Trophoblast cell (in vitro differentiated cells and primary cell): Measurements from ENCODE around the gene KRTAP10-5.
"Not testable (repeated sequence)": the region's sequence is repeated elsewhere in the genome, so short reads cannot be mapped to it uniquely, and the experiment has no call there.

Source experiments
- DNase-seq, 2 donors: peaks; one replicate each; pipeline ENCODE4 v3.0.0-alpha.2; 2016
- H2AFZ ChIP-seq: 2 replicates; pipeline ENCODE4 v1.6.1; 2013; ENCODE audit warnings: low read length, moderate library complexity, mild to moderate bottlenecking; ENCODE audit not compliant: insufficient read depth, poor library complexity
- H2AK5ac ChIP-seq: 2 replicates; pipeline ENCODE4 v1.6.1; 2013; ENCODE audit warnings: mild to moderate bottlenecking, low read length
- H2BK120ac ChIP-seq: 2 replicates; pipeline ENCODE4 v1.6.1; 2013; ENCODE audit warnings: low read length, mild to moderate bottlenecking, moderate library complexity; ENCODE audit not compliant: insufficient read depth, poor library complexity
- H2BK12ac ChIP-seq: 2 replicates; pipeline ENCODE4 v1.6.1; 2013; ENCODE audit warnings: mild to moderate bottlenecking, low read length, moderate library complexity
- H2BK5ac ChIP-seq: 2 replicates; pipeline ENCODE4 v1.6.1; 2013; ENCODE audit warnings: low read length, low read depth, moderate library complexity, mild to moderate bottlenecking; ENCODE audit not compliant: poor library complexity
- H3K14ac ChIP-seq: 2 replicates; pipeline ENCODE4 v1.6.1; 2013; ENCODE audit warnings: mild to moderate bottlenecking, low read length
- H3K18ac ChIP-seq: 2 replicates; pipeline ENCODE4 v1.6.1; 2013; ENCODE audit warnings: mild to moderate bottlenecking, low read length
- H3K23ac ChIP-seq: 2 replicates; pipeline ENCODE4 v1.6.1; 2013; ENCODE audit warnings: low read length
- H3K27ac ChIP-seq: 2 replicates; pipeline ENCODE4 v1.5.1; 2013; ENCODE audit warnings: low read depth, mild to moderate bottlenecking, inconsistent platforms, low read length, moderate library complexity
- H3K27me3 ChIP-seq: 2 replicates; pipeline ENCODE4 v1.6.1; 2013; ENCODE audit warnings: inconsistent platforms, mild to moderate bottlenecking, low read length, moderate library complexity; ENCODE audit not compliant: insufficient read depth
- H3K36me3 ChIP-seq, 2 experiments: 1 replicate in 1 of 2; 2 replicates in 1 of 2; pipeline ENCODE4 v1.6.1; 2013; ENCODE audit warnings: low read length in 2 of 2, mild to moderate bottlenecking in 2 of 2, moderate library complexity in 1 of 2; ENCODE audit not compliant: insufficient read depth in 2 of 2, control insufficient read depth in 1 of 2
- H3K4ac ChIP-seq: 2 replicates; pipeline ENCODE4 v1.6.1; 2013; ENCODE audit warnings: low read depth, mild to moderate bottlenecking, low read length, moderate library complexity
- H3K4me1 ChIP-seq, 2 experiments: 1 replicate in 1 of 2; 2 replicates in 1 of 2; pipeline ENCODE4 v1.6.1; 2013; ENCODE audit warnings: low read length in 2 of 2, mild to moderate bottlenecking in 2 of 2, moderate library complexity in 1 of 2; ENCODE audit not compliant: insufficient read depth in 2 of 2, control insufficient read depth in 1 of 2
- H3K4me2 ChIP-seq: 2 replicates; pipeline ENCODE4 v1.6.1; 2013; ENCODE audit warnings: inconsistent platforms, mild to moderate bottlenecking, low read length, moderate library complexity
- H3K4me3 ChIP-seq: 2 replicates; pipeline ENCODE4 v1.5.1; 2013; ENCODE audit warnings: mild to moderate bottlenecking, low read depth, low read length, inconsistent platforms
- H3K79me1 ChIP-seq: one replicate; pipeline ENCODE4 v1.6.1; 2013; ENCODE audit warnings: low read length
- H3K79me2 ChIP-seq: 2 replicates; pipeline ENCODE4 v1.6.1; 2013; ENCODE audit warnings: low read length, mild to moderate bottlenecking; ENCODE audit not compliant: control insufficient read depth, insufficient read depth, poor library complexity
- H3K9ac ChIP-seq: 2 replicates; pipeline ENCODE4 v1.6.1; 2013; ENCODE audit warnings: mild to moderate bottlenecking, low read length
- H3K9me3 ChIP-seq: 2 replicates; pipeline ENCODE4 v1.6.1; 2013; ENCODE audit warnings: low read depth, mild to moderate bottlenecking, control low read depth, inconsistent platforms, low read length; ENCODE audit not compliant: insufficient read depth
- H4K12ac ChIP-seq: 2 replicates; pipeline ENCODE4 v1.6.1; 2013; ENCODE audit warnings: low read depth, mild to moderate bottlenecking, low read length, moderate library complexity
- H4K8ac ChIP-seq: 2 replicates; pipeline ENCODE4 v1.6.1; 2013; ENCODE audit warnings: low read depth, mild to moderate bottlenecking, low read length, moderate library complexity
- H4K91ac ChIP-seq: one replicate; pipeline ENCODE4 v1.6.1; 2013; ENCODE audit warnings: low read depth, mild to moderate bottlenecking, low read length, moderate library complexity
- WGBS: extraction: QIAGEN DNeasy Blood & Tissue Kit; methylation state at CpG from one replicate; pipeline ENCODE4 v1.1.7; 2013; ENCODE audit warnings: missing lambda C conversion rate; ENCODE audit not compliant: insufficient read length, insufficient coverage; ENCODE audit errors: extremely low coverage; 5-methylcytosine and 5-hydroxymethylcytosine counted together

The KRTAP10-5 gene

DNA sequence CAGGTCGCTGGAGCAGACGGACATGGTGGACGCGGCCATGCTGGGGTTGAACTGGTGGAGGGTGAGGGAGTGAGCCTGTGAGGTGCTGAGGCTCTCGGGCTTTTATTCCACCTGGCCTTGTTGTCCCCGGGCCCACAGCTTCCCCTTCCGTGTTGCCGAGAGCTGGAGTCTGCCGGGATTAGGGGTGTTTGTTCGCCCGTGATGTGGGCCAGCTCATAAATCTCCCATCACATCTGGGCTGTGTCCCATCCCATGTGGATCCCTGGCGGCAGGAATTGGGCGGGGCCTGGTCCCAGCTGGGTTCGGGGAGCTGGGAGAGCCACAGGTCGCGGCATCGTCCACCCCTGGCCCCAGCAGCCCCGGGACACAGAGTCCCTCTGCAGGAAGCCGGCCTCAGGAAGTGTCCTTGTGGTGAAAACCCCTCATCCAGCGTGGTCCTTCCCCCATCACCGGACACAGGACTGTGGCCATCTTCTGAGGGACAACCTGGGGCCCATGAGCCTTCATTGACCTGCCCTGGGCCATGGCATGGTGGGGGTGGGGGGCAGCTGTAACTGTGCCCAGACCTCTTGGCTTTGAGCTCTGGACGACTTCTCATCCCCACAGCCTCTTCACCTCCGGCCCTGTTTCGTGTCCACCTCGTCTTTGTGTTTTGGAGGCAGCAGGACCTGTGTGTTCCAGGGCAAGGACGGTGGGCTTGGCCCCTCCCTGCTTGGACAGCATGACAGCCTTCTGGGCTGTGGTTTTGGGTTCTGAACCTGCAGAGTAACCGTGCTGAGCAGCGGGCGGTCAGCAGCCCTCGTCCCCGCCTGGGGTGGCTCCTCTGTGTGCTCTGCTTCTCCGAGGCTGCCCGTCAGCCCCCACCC is 12.3 kb upstream of the KRTAP10-5 start, which contains the start of gene KRTAP10-6:
Gene KRTAP10-6 (minus strand): TSS at position 60 of the 866 bp plus-strand sequence. CDS start 21 bp downstream, at position 39.
- DNase-seq, result no peak
- H4K91ac ChIP-seq, result peak within 1 kb of the TSS; percentile 49
- H3K9me3 ChIP-seq, result peaks cover 4% of the 10 kb centered on the region
- H3K4me3 ChIP-seq, result no peak within 1 kb of the TSS
- no peaks in the 10 kb centered on the region for H3K79me2 ChIP-seq
- no peak within 1 kb of the TSS for H3K4ac ChIP-seq
- H3K27ac ChIP-seq, result no peak within 1 kb of the TSS
- no peak within 1 kb of the TSS for H3K14ac ChIP-seq
- peak within 1 kb of the TSS; percentile 41 for H2BK120ac ChIP-seq
- H3K9ac ChIP-seq, result no peak within 1 kb of the TSS
- H4K8ac ChIP-seq, result no peak within 1 kb of the TSS
- peaks cover 3 to 17% of the 10 kb centered on the region in 2 experiments for H3K4me1 ChIP-seq
- no peak within 1 kb of the TSS for H2BK5ac ChIP-seq
- H2BK12ac ChIP-seq, result peak within 1 kb of the TSS; percentile 29
- H3K36me3 ChIP-seq, result no peaks in the 10 kb centered on the region
- peak within 1 kb of the TSS; percentile 27 for H2AK5ac ChIP-seq
- no peak within 1 kb of the TSS for H3K18ac ChIP-seq
- H4K12ac ChIP-seq, result no peak within 1 kb of the TSS
- no peak within 1 kb of the TSS for H2AFZ ChIP-seq
- H3K4me2 ChIP-seq, result no peak within 1 kb of the TSS
- H3K27me3 ChIP-seq, result no peaks in the 10 kb centered on the region
- H3K23ac ChIP-seq, result no peak within 1 kb of the TSS
- no CpG with 5 or more reads among the region's 33 CpGs for WGBS
- peaks cover 10% of the 10 kb centered on the region for H3K79me1 ChIP-seq

GRCh38 chr21:44591801-44592130 is 11.4 kb upstream of the KRTAP10-5 start:
- WGBS, result no CpG with 5 or more reads among the region's 4 CpGs

DNA sequence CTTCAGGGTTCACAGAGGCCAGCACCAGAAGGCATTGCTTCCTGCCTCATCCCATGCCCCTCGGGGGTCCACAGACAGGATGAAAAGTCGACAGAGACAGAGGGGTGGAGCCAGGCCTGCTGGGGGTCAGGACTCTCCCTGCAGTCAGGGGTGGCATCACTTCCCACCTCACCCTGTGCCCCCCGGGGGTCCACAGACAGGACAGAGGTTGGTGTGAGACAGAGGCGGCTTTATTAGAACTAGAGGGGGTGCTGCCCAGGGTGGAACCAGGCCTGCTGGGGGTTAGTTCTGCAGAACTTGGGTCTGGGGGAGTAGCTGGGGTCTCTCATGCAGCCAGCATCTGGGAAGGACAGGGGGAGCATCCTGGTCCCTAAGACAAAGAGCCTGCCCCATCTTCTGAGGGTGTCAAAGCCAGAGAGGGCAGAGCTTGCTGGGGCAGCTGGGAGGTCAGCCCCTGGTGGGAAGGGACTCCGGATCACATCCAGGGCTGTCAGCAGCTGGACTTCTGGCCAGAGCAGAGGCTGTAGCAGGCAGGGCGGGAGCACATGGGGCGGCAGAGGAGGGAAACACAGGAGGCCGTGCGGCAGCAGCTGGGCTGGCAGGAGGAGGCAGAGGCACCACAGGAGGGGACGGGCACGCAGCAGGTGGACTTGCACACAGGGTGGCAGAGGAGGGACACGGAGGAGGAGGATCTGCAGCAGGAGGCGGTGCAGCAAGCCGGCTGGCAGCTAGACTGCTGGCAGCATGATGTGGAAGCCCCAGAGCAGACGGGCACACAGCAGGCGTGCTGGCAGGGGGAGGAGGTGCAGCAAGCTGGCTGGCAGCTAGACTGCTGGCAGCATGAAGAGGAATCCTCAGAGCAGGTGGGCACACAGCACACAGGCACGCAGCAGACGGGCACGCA is 10.7 kb upstream of the KRTAP10-5 start:
- H4K8ac ChIP-seq, H3K36me3 ChIP-seq, H3K14ac ChIP-seq, DNase-seq, H3K27me3 ChIP-seq, H2BK120ac ChIP-seq, H3K4me2 ChIP-seq, H2BK12ac ChIP-seq, H3K79me2 ChIP-seq, H3K9ac ChIP-seq, H3K27ac ChIP-seq, H3K4ac ChIP-seq, H4K91ac ChIP-seq, H2BK5ac ChIP-seq, H4K12ac ChIP-seq, H3K4me3 ChIP-seq, H3K18ac ChIP-seq, H3K9me3 ChIP-seq, H2AFZ ChIP-seq, H2AK5ac ChIP-seq, H3K23ac ChIP-seq: not testable (repeated sequence)
- no CpG with 5 or more reads among the region's 19 CpGs for WGBS
- Histone ChIP-seq H3K4me1 (peaks cover 3 to 13% of the 10 kb centered on the region in 2 experiments), H3K79me1 (peaks cover 10% of the 10 kb centered on the region)

More at GRCh38 chr21:44591801-44592130, 11.4 kb upstream of the KRTAP10-5 start:
- H2BK120ac ChIP-seq, H3K23ac ChIP-seq, H3K4me3 ChIP-seq, H3K18ac ChIP-seq, H3K4me2 ChIP-seq, H2BK5ac ChIP-seq, H4K8ac ChIP-seq, H2AFZ ChIP-seq, H4K12ac ChIP-seq, H3K4ac ChIP-seq, H2AK5ac ChIP-seq, DNase-seq, H3K27me3 ChIP-seq, H3K36me3 ChIP-seq, H3K79me2 ChIP-seq, H3K27ac ChIP-seq, H4K91ac ChIP-seq, H2BK12ac ChIP-seq, H3K14ac ChIP-seq, H3K9ac ChIP-seq, H3K9me3 ChIP-seq: not testable (repeated sequence)
- Histone ChIP-seq H3K79me1 (peaks cover 10% of the 10 kb centered on the region), H3K4me1 (peaks cover 3 to 17% of the 10 kb centered on the region in 2 experiments)

- no peak overlapping the region for H2AK5ac ChIP-seq
- H2AFZ ChIP-seq, result no peak overlapping the region
- no peak overlapping the region for H3K27ac ChIP-seq
- H3K4me2 ChIP-seq, result no peak overlapping the region
- no peak overlapping the region for H2BK12ac ChIP-seq
- H3K79me2 ChIP-seq, result no peaks in the 10 kb centered on the region
- no peaks in the 10 kb centered on the region for H3K27me3 ChIP-seq
- H2BK120ac ChIP-seq, result no peak overlapping the region
- no peaks in the 10 kb centered on the region for H3K36me3 ChIP-seq
- H3K4ac ChIP-seq, result no peak overlapping the region
- H2BK5ac ChIP-seq, result no peak overlapping the region
- no peak overlapping the region for H4K91ac ChIP-seq
- H4K8ac ChIP-seq, result no peak overlapping the region
- peaks cover 10% of the 10 kb centered on the region for H3K79me1 ChIP-seq
- H3K9ac ChIP-seq, result no peak overlapping the region
- H3K4me1 ChIP-seq, result peaks cover 3 to 11% of the 10 kb centered on the region in 2 experiments
- no peak for DNase-seq
- H3K23ac ChIP-seq, result no peak overlapping the region
- WGBS, result no CpG with 5 or more reads among the region's 10 CpGs
- no peak overlapping the region for H4K12ac ChIP-seq
- no peak overlapping the region for H3K4me3 ChIP-seq
- no peak overlapping the region for H3K18ac ChIP-seq
- no peak overlapping the region for H3K14ac ChIP-seq
- H3K9me3 ChIP-seq, result peaks cover 4% of the 10 kb centered on the region
These were observed 9.9 kb upstream of the KRTAP10-5 start for GRCh38 chr21:44590311-44590721.
